VCaP (cell line): Measurements from ENCODE around the gene KNSTRN.

Experiments used
- H3K27ac ChIP-seq: fragments of 450-650 bp; 2 replicates; pipeline ENCODE4 v1.5.1; 2017
- TF ChIP-seq, protein P1 (sequence below): fragments of 450-650 bp; conservative IDR thresholded peaks from 2 replicates; pipeline ENCODE4 v1.5.1; 2017; ENCODE audit warnings: mild to moderate bottlenecking, moderate library complexity

The KNSTRN gene

DNA sequence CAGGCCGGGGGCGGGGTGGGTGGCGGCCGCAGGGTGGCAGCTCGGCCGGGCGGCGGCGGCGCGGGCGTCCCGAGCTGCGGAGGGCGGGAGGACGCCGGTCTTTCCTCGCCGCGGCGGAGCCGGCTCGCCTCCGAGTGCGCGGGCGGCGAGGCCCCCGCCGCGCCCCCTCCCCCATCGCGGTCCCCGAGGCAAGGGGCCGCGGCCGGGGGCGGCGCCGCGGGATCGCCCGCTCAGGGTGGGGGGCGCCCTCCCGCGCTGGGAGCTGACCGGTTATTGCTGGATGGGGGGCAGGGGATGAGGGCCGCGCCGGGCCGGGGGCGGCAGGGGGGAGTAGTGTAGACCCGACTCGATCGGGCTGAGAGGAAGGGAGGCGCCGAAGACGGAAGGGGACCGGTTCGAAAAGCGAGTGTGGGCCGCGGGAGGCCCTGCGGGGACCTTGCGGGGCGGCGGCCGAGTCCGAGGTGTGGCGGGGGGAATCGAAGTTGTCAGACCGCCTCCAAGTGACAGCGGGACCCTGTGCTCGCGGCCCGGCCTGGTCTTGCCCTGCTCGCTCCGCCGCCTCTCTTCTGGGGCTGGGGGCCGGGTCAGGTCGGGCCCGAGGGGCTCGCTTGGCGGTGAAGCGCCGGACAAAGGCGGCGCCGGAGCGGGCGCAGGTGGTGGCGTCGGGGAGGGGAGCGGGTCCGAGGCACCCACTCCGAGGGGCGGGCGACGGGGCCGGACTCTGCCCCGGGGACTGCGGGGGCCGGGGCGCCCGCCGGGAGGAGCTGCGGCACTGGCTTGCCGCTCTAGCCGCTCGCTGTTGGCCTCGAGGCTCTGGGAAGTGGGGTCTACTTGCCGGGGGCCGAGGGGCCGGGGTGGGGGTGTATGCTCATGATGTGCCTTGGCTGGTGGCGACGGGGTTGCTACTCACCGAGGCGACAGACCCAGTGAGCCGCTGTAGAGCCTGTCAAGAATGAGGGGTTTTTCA lies 59.3 kb downstream of the KNSTRN start:
- TF ChIP-seq, protein P1, sequence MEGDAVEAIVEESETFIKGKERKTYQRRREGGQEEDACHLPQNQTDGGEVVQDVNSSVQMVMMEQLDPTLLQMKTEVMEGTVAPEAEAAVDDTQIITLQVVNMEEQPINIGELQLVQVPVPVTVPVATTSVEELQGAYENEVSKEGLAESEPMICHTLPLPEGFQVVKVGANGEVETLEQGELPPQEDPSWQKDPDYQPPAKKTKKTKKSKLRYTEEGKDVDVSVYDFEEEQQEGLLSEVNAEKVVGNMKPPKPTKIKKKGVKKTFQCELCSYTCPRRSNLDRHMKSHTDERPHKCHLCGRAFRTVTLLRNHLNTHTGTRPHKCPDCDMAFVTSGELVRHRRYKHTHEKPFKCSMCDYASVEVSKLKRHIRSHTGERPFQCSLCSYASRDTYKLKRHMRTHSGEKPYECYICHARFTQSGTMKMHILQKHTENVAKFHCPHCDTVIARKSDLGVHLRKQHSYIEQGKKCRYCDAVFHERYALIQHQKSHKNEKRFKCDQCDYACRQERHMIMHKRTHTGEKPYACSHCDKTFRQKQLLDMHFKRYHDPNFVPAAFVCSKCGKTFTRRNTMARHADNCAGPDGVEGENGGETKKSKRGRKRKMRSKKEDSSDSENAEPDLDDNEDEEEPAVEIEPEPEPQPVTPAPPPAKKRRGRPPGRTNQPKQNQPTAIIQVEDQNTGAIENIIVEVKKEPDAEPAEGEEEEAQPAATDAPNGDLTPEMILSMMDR: no peak
- peak overlapping the region; percentile 59; the same call in 1 of the 2 replicates for H3K27ac ChIP-seq

GRCh38 chr15:40443255-40443654 lies 60.7 kb downstream of the KNSTRN start:
- H3K27ac ChIP-seq: no peak overlapping the region

DNA sequence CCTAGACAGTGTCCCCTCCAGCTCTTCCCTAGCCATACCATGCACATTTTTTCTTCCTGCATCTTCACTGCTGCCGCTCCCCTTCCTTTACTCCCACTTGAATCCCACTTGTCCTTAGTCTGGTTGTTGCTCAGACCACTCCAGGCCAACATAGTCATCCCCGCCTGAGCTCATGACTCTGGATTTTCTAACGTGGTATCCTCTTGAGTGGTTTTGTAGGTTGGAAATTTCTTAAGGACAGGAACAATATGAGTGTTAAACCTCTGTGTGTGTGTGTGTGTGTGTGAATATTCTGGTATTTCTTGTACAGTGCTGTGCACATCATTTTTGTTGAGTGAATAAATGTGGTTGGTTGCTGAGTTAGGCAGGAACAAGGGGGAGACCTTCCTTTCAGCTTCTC lies 61.3 kb downstream of the KNSTRN start:
- H3K27ac ChIP-seq: no peak overlapping the region
- TF ChIP-seq, protein P1: no peak

More at GRCh38 chr15:40443255-40443654, 60.7 kb downstream of the KNSTRN start:
- TF ChIP-seq, protein P1: no peak
